ENCODE data around the gene GALNT9. TPM values are rescaled to one million over a fixed set of nuclear protein-coding genes. Genes with fewer than 3 reads are reported as not detected.

Gene GALNT9
- total RNA-seq, 1 experiment from 2014 or later: 0.44 TPM

- intact Hi-C loops (cut with micrococcal nuclease): loop anchor here (2.0 kb wide), 1 partner anchor 35 kb away; no protein-coding TSS in a partner anchor
- BruUV-seq (replicated peaks): no TSS peak
- peak overlapping the region; percentile 87 for H3K4me3 ChIP-seq (ENCODE audit: low read length)
These were observed 139.9 kb downstream of the GALNT9 start for GRCh38 chr12:132189378-132190011.

GRCh38 chr12:132188916-132189325 lies 140.5 kb downstream of the GALNT9 start:
- Histone ChIP-seq H3K9me2 (replicated peaks; ENCODE audit: low read length) (no peaks in the 10 kb centered on the region), H3K27me3 (ENCODE audit: low read length) (peaks cover 14% of the 10 kb centered on the region; the same call in 1 of the 2 replicates), H4K20me1 (ENCODE audit: low read length) (no peaks in the 10 kb centered on the region), H3F3A (ENCODE audit: low read length, unreplicated experiment) (no peaks in the 10 kb centered on the region), H3K27ac (ENCODE audit: low read length) (no peak overlapping the region), H2AFZ (ENCODE audit: low read length) (peak overlapping the region; percentile 82), H3K4me3 (ENCODE audit: low read length) (peak overlapping the region; percentile 87), H3K4me1 (ENCODE audit: insufficient read depth, low read length) (peaks cover 15% of the 10 kb centered on the region), H3K4me2 (ENCODE audit: low read length) (peak overlapping the region; percentile 100), H3K79me2 (ENCODE audit: low read length) (no peaks in the 10 kb centered on the region), H3K9ac (ENCODE audit: low read length) (peak overlapping the region; percentile 79), H3K36me3 (ENCODE audit: low read depth, low read length) (no peaks in the 10 kb centered on the region), H3K9me3 (ENCODE audit: low read length) (no peaks in the 10 kb centered on the region)
- no TSS peak for BruUV-seq (replicated peaks)
- CTCF ChIA-PET: interaction anchor here (1.0 kb wide), 1 partner anchor 372 kb away, joined by 4 read pairs; no protein-coding TSS in a partner anchor
- no peak for TF ChIP-seq EZH2phosphoT487 (IDR thresholded peaks at IDR 0.05; ENCODE audit: borderline replicate concordance, low read length)
- TF ChIP-seq EZH2 (IDR thresholded peaks at IDR 0.05; ENCODE audit: low read length, unreplicated experiment): no peak
- no peak for TF ChIP-seq CTCF (conservative IDR thresholded peaks at IDR 0.05; ENCODE audit: low read depth, low read length)
- DNase-seq: no peak
- intact Hi-C loops (cut with micrococcal nuclease): loop anchor here (2.0 kb wide), 1 partner anchor 34 kb away; no protein-coding TSS in a partner anchor
- ATAC-seq: no peak
- POLR2A ChIA-PET (ENCODE audit: unreplicated experiment): no interaction called here

More at GRCh38 chr12:132189378-132190011, 139.9 kb downstream of the GALNT9 start:
- peak overlapping the region; percentile 10; the same call in 1 of the 2 replicates for H3K27ac ChIP-seq (ENCODE audit: low read length)
- no peaks in the 10 kb centered on the region for H4K20me1 ChIP-seq (ENCODE audit: low read length)
- H3K4me1 ChIP-seq (ENCODE audit: insufficient read depth, low read length): peaks cover 15% of the 10 kb centered on the region
- peak overlapping the region; percentile 100 for H3K4me2 ChIP-seq (ENCODE audit: low read length)
- no peaks in the 10 kb centered on the region for H3K79me2 ChIP-seq (ENCODE audit: low read length)
- ChIA-PET CTCF (interaction anchor here (0.5 to 1.0 kb wide), 2 partner anchors 27 to 372 kb away, joined by 4 to 5 read pairs; no protein-coding TSS in a partner anchor), POLR2A (ENCODE audit: unreplicated experiment) (no interaction called here)
- no peaks in the 10 kb centered on the region for H3F3A ChIP-seq (ENCODE audit: low read length, unreplicated experiment)
- no peaks in the 10 kb centered on the region for H3K9me2 ChIP-seq (replicated peaks; ENCODE audit: low read length)
- TF ChIP-seq CTCF (conservative IDR thresholded peaks at IDR 0.05; ENCODE audit: low read depth, low read length) (no peak), EZH2phosphoT487 (IDR thresholded peaks at IDR 0.05; ENCODE audit: borderline replicate concordance, low read length) (no peak), EZH2 (IDR thresholded peaks at IDR 0.05; ENCODE audit: low read length, unreplicated experiment) (no peak)
- H2AFZ ChIP-seq (ENCODE audit: low read length): peak overlapping the region; percentile 82
- peaks cover 10% of the 10 kb centered on the region; the same call in 1 of the 2 replicates for H3K27me3 ChIP-seq (ENCODE audit: low read length)
- H3K9me3 ChIP-seq (ENCODE audit: low read length): no peaks in the 10 kb centered on the region
- no peaks in the 10 kb centered on the region for H3K36me3 ChIP-seq (ENCODE audit: low read depth, low read length)
- ATAC-seq (peak; percentile 93), DNase-seq (peak; percentile 97)
- peak overlapping the region; percentile 79 for H3K9ac ChIP-seq (ENCODE audit: low read length)

- no peak for TF ChIP-seq EZH2 (IDR thresholded peaks at IDR 0.05; ENCODE audit: low read length, unreplicated experiment)
- BruUV-seq (replicated peaks): TSS peak; percentile 40
- H3K27me3 ChIP-seq (ENCODE audit: low read length): peaks cover 15% of the 10 kb centered on the region; the same call in 1 of the 2 replicates
- POLR2A ChIA-PET (ENCODE audit: unreplicated experiment): no interaction called here
- no peak overlapping the region for H3K4me3 ChIP-seq (ENCODE audit: low read length)
- H3K79me2 ChIP-seq (ENCODE audit: low read length): no peaks in the 10 kb centered on the region
- no peaks in the 10 kb centered on the region for H4K20me1 ChIP-seq (ENCODE audit: low read length)
- no peaks in the 10 kb centered on the region for H3K36me3 ChIP-seq (ENCODE audit: low read depth, low read length)
- H3K4me1 ChIP-seq (ENCODE audit: insufficient read depth, low read length): peaks cover 15% of the 10 kb centered on the region
- H3K4me2 ChIP-seq (ENCODE audit: low read length): peak overlapping the region; percentile 100; the same call in 1 of the 2 replicates
- no peaks in the 10 kb centered on the region for H3F3A ChIP-seq (ENCODE audit: low read length, unreplicated experiment)
- no peak overlapping the region for H3K9ac ChIP-seq (ENCODE audit: low read length)
- intact Hi-C loops (cut with micrococcal nuclease): loop anchor here (2.0 kb wide), 1 partner anchor 34 kb away; no protein-coding TSS in a partner anchor
- DNase-seq: no peak
- ATAC-seq: no peak
- no peak overlapping the region for H2AFZ ChIP-seq (ENCODE audit: low read length)
- H3K27ac ChIP-seq (ENCODE audit: low read length): no peak overlapping the region
- CTCF ChIA-PET: no interaction called here
- no peaks in the 10 kb centered on the region for H3K9me3 ChIP-seq (ENCODE audit: low read length)
- H3K9me2 ChIP-seq (replicated peaks; ENCODE audit: low read length): no peaks in the 10 kb centered on the region
These were observed 140.9 kb downstream of the GALNT9 start for GRCh38 chr12:132188451-132188901.
